H1 (cell line): ENCODE results near the gene NAP1L5. TPM values are rescaled to one million over a fixed set of nuclear protein-coding genes. Genes with fewer than 3 reads are reported as not detected.

Source experiments
- CTCF ChIA-PET: fragments of 300-600 bp; sonication (Branson Sonifier 250); formaldehyde crosslinking; loops from one replicate; lab custom pipeline; 2021; ENCODE audit not compliant: partially characterized antibody; lab: Charles Lee
- POLR2A ChIA-PET: fragments of 300-600 bp; sonication (Branson Sonifier 250); formaldehyde crosslinking; loops from one replicate; lab custom pipeline; 2021; ENCODE audit warnings: inconsistent platforms; ENCODE audit not compliant: partially characterized antibody; lab: Charles Lee
- DNase-seq, 2 experiments: peaks; one replicate each; pipeline versions ENCODE4 v3.0.0 to v3.0.0-alpha.2; 2010 to 2022; ENCODE audit warnings: low spot score in 2 of 2, low read depth in 1 of 2, mixed read lengths in 1 of 2
- FAIRE-seq: peaks from 2 replicates; lab custom pipeline; 2011; peaks lifted over from hg19 to GRCh38; lab: Jason Lieb, UNC
- H2AFZ ChIP-seq: 2 replicates; pipeline ENCODE4 v1.8.1; 2012; ENCODE audit warnings: low read length, inconsistent platforms
- H2AK5ac ChIP-seq: 2 replicates; pipeline ENCODE4 v1.6.1; 2013; ENCODE audit warnings: low read depth, low read length
- H2BK120ac ChIP-seq: replicated peaks from 2 replicates; pipeline ENCODE3; 2013; ENCODE audit warnings: low read depth, low read length, inconsistent platforms
- H2BK12ac ChIP-seq: 2 replicates; pipeline ENCODE4 v1.6.1; 2013; ENCODE audit warnings: low read depth, low read length
- H2BK15ac ChIP-seq: 2 replicates; pipeline ENCODE4 v1.6.1; 2013; ENCODE audit warnings: low read length
- H2BK20ac ChIP-seq: 2 replicates; pipeline ENCODE4 v1.6.1; 2013; ENCODE audit warnings: low read length
- H2BK5ac ChIP-seq: 2 replicates; pipeline ENCODE4 v1.6.1; 2013; ENCODE audit warnings: low read depth, low read length
- H3K14ac ChIP-seq: 2 replicates; pipeline ENCODE4 v1.6.1; 2013; ENCODE audit warnings: inconsistent platforms; ENCODE audit not compliant: insufficient read length
- H3K18ac ChIP-seq: 2 replicates; pipeline ENCODE4 v1.6.1; 2013; ENCODE audit warnings: low read length; ENCODE audit errors: extremely low read depth
- H3K23ac ChIP-seq: 2 replicates; pipeline ENCODE4 v1.6.1; 2013; ENCODE audit warnings: inconsistent platforms; ENCODE audit not compliant: insufficient read length
- H3K23me2 ChIP-seq: 2 replicates; pipeline ENCODE4 v1.6.1; 2013; ENCODE audit warnings: low read depth, low read length
- H3K27ac ChIP-seq: 2 replicates; pipeline ENCODE4 v1.6.1; 2011; ENCODE audit warnings: low read depth, low read length, inconsistent platforms
- H3K27me3 ChIP-seq, 4 experiments: replicated peaks in 1 of 4; 1 replicate in 1 of 4; 2 replicates in 3 of 4; pipeline versions ENCODE4 v1.6.1 to v1.8.1; 2011 to 2013; ENCODE audit warnings: low read length in 3 of 4, mild to moderate bottlenecking in 3 of 4, inconsistent platforms in 2 of 4, mixed read lengths in 2 of 4, moderate library complexity in 1 of 4; ENCODE audit not compliant: control insufficient read depth in 3 of 4, insufficient read depth in 3 of 4; ENCODE audit errors: extremely low read depth in 1 of 4
- H3K36me3 ChIP-seq, 4 experiments: 2 replicates each; pipeline versions ENCODE4 v1.6.1 to v1.8.1; 2011 to 2013; ENCODE audit warnings: mild to moderate bottlenecking in 4 of 4, low read length in 3 of 4, moderate library complexity in 2 of 4, control low read depth in 1 of 4, inconsistent platforms in 1 of 4; ENCODE audit not compliant: insufficient read depth in 4 of 4, control insufficient read depth in 2 of 4
- H3K4ac ChIP-seq: replicated peaks from 2 replicates; pipeline ENCODE3; 2013; ENCODE audit warnings: low read length, low read depth, mixed read lengths, inconsistent platforms; ENCODE audit not compliant: insufficient read length
- H3K4me1 ChIP-seq, 4 experiments: replicated peaks in 1 of 4; 1 replicate in 1 of 4; 2 replicates in 3 of 4; pipeline versions ENCODE4 v1.6.1 to v1.8.1; 2011 to 2013; ENCODE audit warnings: low read length in 3 of 4, inconsistent platforms in 2 of 4, mixed read lengths in 1 of 4; ENCODE audit not compliant: insufficient read depth in 4 of 4, control insufficient read depth in 3 of 4
- H3K4me2 ChIP-seq, 2 experiments: 2 replicates each; pipeline versions ENCODE4 v1.6.1 to v1.8.1; 2011 to 2013; ENCODE audit warnings: low read depth in 2 of 2, low read length in 2 of 2, control low read depth in 1 of 2, inconsistent platforms in 1 of 2, mild to moderate bottlenecking in 1 of 2; ENCODE audit not compliant: insufficient read depth in 1 of 2
- H3K4me3 ChIP-seq, 4 experiments: fragments of 200-600, 300-600 bp in 1 of 4; sonication (generic), shearing (Covaris generic), sonication (Bioruptor Twin) in 1 of 4; 2 replicates each; pipeline versions ENCODE4 v1.5.1 to v1.8.1; 2011 to 2016; ENCODE audit warnings: low read length in 4 of 4, low read depth in 3 of 4, control low read depth in 2 of 4, inconsistent platforms in 2 of 4, mild to moderate bottlenecking in 2 of 4, mixed read lengths in 1 of 4, moderate library complexity in 1 of 4; ENCODE audit not compliant: insufficient read depth in 2 of 4; ENCODE audit errors: extremely low read depth in 1 of 4
- H3K56ac ChIP-seq: replicated peaks from 2 replicates; pipeline ENCODE3; 2013; ENCODE audit warnings: low read depth, mild to moderate bottlenecking, mixed read lengths, low read length, inconsistent platforms; ENCODE audit not compliant: insufficient read length
- H3K79me1 ChIP-seq: 2 replicates; pipeline ENCODE4 v1.6.1; 2013; ENCODE audit warnings: low read depth, low read length, control low read depth
- H3K79me2 ChIP-seq, 2 experiments: 2 replicates each; pipeline versions ENCODE4 v1.6.1 to v1.8.1; 2012 to 2013; ENCODE audit warnings: low read length in 2 of 2, mild to moderate bottlenecking in 2 of 2, inconsistent platforms in 1 of 2; ENCODE audit not compliant: insufficient read depth in 2 of 2, control insufficient read depth in 1 of 2
- H3K9ac ChIP-seq, 4 experiments: replicated peaks in 1 of 4; 1 replicate in 1 of 4; 2 replicates in 3 of 4; pipeline versions ENCODE4 v1.6.1 to v1.8.1; 2011 to 2013; ENCODE audit warnings: low read depth in 3 of 4, low read length in 3 of 4, control low read depth in 2 of 4, mild to moderate bottlenecking in 2 of 4, moderate library complexity in 2 of 4, inconsistent platforms in 1 of 4; ENCODE audit errors: extremely low read depth in 1 of 4
- H3K9me3 ChIP-seq, 2 experiments: 2 replicates each; pipeline versions ENCODE4 v1.6.1 to v1.8.1; 2012 to 2013; ENCODE audit warnings: mild to moderate bottlenecking in 2 of 2, moderate library complexity in 2 of 2, control low read depth in 1 of 2, inconsistent platforms in 1 of 2, low read depth in 1 of 2, low read length in 1 of 2, mixed read lengths in 1 of 2; ENCODE audit not compliant: insufficient read depth in 2 of 2
- H4K20me1 ChIP-seq, 2 experiments: replicated peaks in 1 of 2; 2 replicates each; pipeline versions ENCODE3 to v1.8.1; 2011 to 2013; ENCODE audit warnings: inconsistent platforms in 2 of 2, low read length in 2 of 2, mild to moderate bottlenecking in 1 of 2; ENCODE audit not compliant: insufficient read depth in 2 of 2, control insufficient read depth in 1 of 2
- H4K5ac ChIP-seq: 2 replicates; pipeline ENCODE4 v1.6.1; 2013; ENCODE audit warnings: low read length, low read depth, mixed read lengths, inconsistent platforms; ENCODE audit not compliant: insufficient read length
- H4K8ac ChIP-seq: 2 replicates; pipeline ENCODE4 v1.8.0; 2013; ENCODE audit warnings: mild to moderate bottlenecking, moderate library complexity, low read length, inconsistent platforms; ENCODE audit not compliant: insufficient read depth; ENCODE audit errors: extremely low read depth
- H4K91ac ChIP-seq: replicated peaks from 2 replicates; pipeline ENCODE3; 2013; ENCODE audit warnings: low read length, mixed read lengths, inconsistent platforms; ENCODE audit not compliant: insufficient read length
- ASH2L ChIP-seq: fragments of 200-600, 300-600 bp; sonication (generic); IDR thresholded peaks from one replicate; pipeline ENCODE4 v1.7.1; 2017; ENCODE audit warnings: low read length
- ATF2 ChIP-seq: IDR thresholded peaks from 2 replicates; pipeline ENCODE4 v1.6.1; 2012; ENCODE audit warnings: low read length, inconsistent platforms
- BACH1 ChIP-seq: IDR thresholded peaks from 2 replicates; pipeline ENCODE4 v1.6.1; 2012; ENCODE audit warnings: low read length, improper control_type of control experiment
- CBX8 ChIP-seq: fragments of 300-800, 300-1000 bp; sonication (generic); IDR thresholded peaks from 2 replicates; pipeline ENCODE4 v1.7.1; 2016; ENCODE audit warnings: low read depth, low read length, borderline replicate concordance
- GTF2F1 ChIP-seq: IDR thresholded peaks from 2 replicates; pipeline ENCODE4 v1.6.1; 2012; ENCODE audit warnings: low read depth, low read length, improper control_type of control experiment, borderline replicate concordance
- HDAC6 ChIP-seq: IDR thresholded peaks from one replicate; pipeline ENCODE4 v1.7.1; 2012; ENCODE audit warnings: low read depth, mild to moderate bottlenecking, inconsistent platforms, low read length, moderate library complexity
- JUND ChIP-seq: IDR thresholded peaks from 2 replicates; pipeline ENCODE4 v1.6.1; 2011; ENCODE audit warnings: mild to moderate bottlenecking, improper control_type of control experiment, low read length
- NANOG ChIP-seq: IDR thresholded peaks from 2 replicates; pipeline ENCODE4 v1.6.1; 2011; ENCODE audit warnings: low read length, low read depth, mild to moderate bottlenecking, inconsistent platforms; ENCODE audit not compliant: insufficient read depth, poor library complexity, severe bottlenecking
- SAP30 ChIP-seq: fragments of 300-600 bp; sonication (generic); IDR thresholded peaks from 2 replicates; pipeline ENCODE4 v1.7.1; 2012; ENCODE audit warnings: low read length, moderate library complexity, mild to moderate bottlenecking, inconsistent platforms; ENCODE audit not compliant: insufficient read depth, insufficient replicate concordance
- SP1 ChIP-seq: IDR thresholded peaks from 2 replicates; pipeline ENCODE4 v1.6.1; 2011; ENCODE audit warnings: low read depth, low read length
- SP4 ChIP-seq: IDR thresholded peaks from 2 replicates; pipeline ENCODE4 v1.6.1; 2012; ENCODE audit warnings: low read length, inconsistent platforms
- TAF7 ChIP-seq: optimal IDR thresholded peaks from 2 replicates; pipeline ENCODE3; 2011; ENCODE audit warnings: low read depth, mild to moderate bottlenecking, inconsistent platforms, low read length, moderate library complexity, borderline replicate concordance
- TCF12 ChIP-seq: IDR thresholded peaks from 2 replicates; pipeline ENCODE4 v1.6.1; 2011; ENCODE audit warnings: low read depth, mild to moderate bottlenecking, low read length
- WGBS, 2 experiments: shearing (Covaris generic) in 1 of 2; methylation state at CpG; one replicate each; pipeline versions ENCODE4 v1.1.6 to v1.1.7; 2013 to 2015; ENCODE audit warnings: low lambda C conversion rate in 2 of 2, mixed read lengths in 2 of 2, inconsistent platforms in 1 of 2, low coverage in 1 of 2, missing lambda C conversion rate in 1 of 2; ENCODE audit not compliant: insufficient replicate concordance in 2 of 2, insufficient coverage in 1 of 2, insufficient read length in 1 of 2; ENCODE audit errors: extremely low coverage in 1 of 2, missing lambda C conversion rate in 1 of 2; 5-methylcytosine and 5-hydroxymethylcytosine counted together
- polyA plus RNA-seq, 7 experiments: library from polyadenylated mRNA; depleted of rRNA in 3 of 7; stranded (reverse) in 5 of 7; unstranded in 2 of 7; fragments of >200 nt in 5 of 7; fragments of 200-250 nt in 2 of 7; gene quantifications; 1 replicate in 5 of 7; 2 replicates in 1 of 7; 4 replicates in 1 of 7; pipeline versions ENCODE4 v1.2.1 to v1.2.3, GENCODE V29; 2011 to 2013; ENCODE audit warnings: missing spikeins in 2 of 7, mixed read lengths in 2 of 7
- total RNA-seq: library from RNA; stranded (reverse); fragmentation: NEBNext Ultra II Directional; extraction: Animal tissue kit (Norgen Biotek cat#: 25700); gene quantifications from 2 replicates; pipeline ENCODE4 v1.2.1, GENCODE V29; 2021

Gene NAP1L5
- total and polyA plus RNA-seq, 2 of the 8 experiments (the other 6 are each of a cell fraction or from before 2014, with no cell fraction given) = 1.3 to 2.7 TPM

GRCh38 chr4:88736264-88736663 is 38.6 kb upstream of the NAP1L5 start:
- Histone ChIP-seq H2BK120ac (no peak overlapping the region), H2AFZ (no peak overlapping the region), H3K27ac (no peak overlapping the region), H3K79me1 (no peaks in the 10 kb centered on the region), H2AK5ac (no peak overlapping the region), H2BK5ac (no peak overlapping the region), H3K27me3 (no peaks in the 10 kb centered on the region), H3K14ac (no peak overlapping the region), H3K79me2 (no peaks in the 10 kb centered on the region), H3K4me1 (peaks cover 6 to 28% (median 11%) of the 10 kb centered on the region in 4 experiments; a peak in 6 of 7 replicates), H4K20me1 (no peaks in the 10 kb centered on the region), H3K4me2 (no peak overlapping the region), H3K4me3 (no peak overlapping the region), H3K36me3 (no peaks in the 10 kb centered on the region; a peak in 1 of 8 replicates), H3K23ac (no peak overlapping the region), H2BK20ac (no peak overlapping the region), H3K9me3 (no peaks in the 10 kb centered on the region), H4K91ac (no peak overlapping the region), H3K56ac (no peak overlapping the region), H3K23me2 (no peaks in the 10 kb centered on the region), H3K9ac (no peak overlapping the region), H3K4ac (no peak overlapping the region), H3K18ac (no peak overlapping the region), H2BK15ac (no peak overlapping the region), H4K8ac (no peak overlapping the region), H4K5ac (no peak overlapping the region), H2BK12ac (no peak overlapping the region)
- FAIRE-seq (no peak), DNase-seq (no peak)
- ChIA-PET CTCF (interaction anchor here (1.0 to 1.4 kb wide), 5 partner anchors 13 to 287 kb away, joined by 3 to 4 read pairs (median 3); no protein-coding TSS in a partner anchor), POLR2A (interaction anchor here (1.7 kb wide), 1 partner anchor 11 kb away, joined by 3 read pairs; no protein-coding TSS in a partner anchor)
- 90% methylated on average over 3 of the region's 3 CpGs; no CpG with 5 or more reads in 1 of the 2 experiments for WGBS, 2 experiments
- TF ChIP-seq BACH1 (no peak), ATF2 (no peak), SP4 (no peak), TAF7 (no peak), SP1 (no peak), GTF2F1 (no peak), JUND (no peak), CBX8 (no peak), TCF12 (no peak), HDAC6 (no peak), NANOG (no peak), SAP30 (no peak), ASH2L (no peak)
